NCI-H1048 (cell line): Measurements from ENCODE around the gene ARL2.

Experiments
- DNase-seq: peaks from one replicate; lab custom pipeline; 2025; lab: John Stamatoyannopoulos, UW

ARL2 gene

GRCh38 chr11:65047581-65048422 lies 33.8 kb downstream of the ARL2 start:
- DNase-seq = no peak

DNA sequence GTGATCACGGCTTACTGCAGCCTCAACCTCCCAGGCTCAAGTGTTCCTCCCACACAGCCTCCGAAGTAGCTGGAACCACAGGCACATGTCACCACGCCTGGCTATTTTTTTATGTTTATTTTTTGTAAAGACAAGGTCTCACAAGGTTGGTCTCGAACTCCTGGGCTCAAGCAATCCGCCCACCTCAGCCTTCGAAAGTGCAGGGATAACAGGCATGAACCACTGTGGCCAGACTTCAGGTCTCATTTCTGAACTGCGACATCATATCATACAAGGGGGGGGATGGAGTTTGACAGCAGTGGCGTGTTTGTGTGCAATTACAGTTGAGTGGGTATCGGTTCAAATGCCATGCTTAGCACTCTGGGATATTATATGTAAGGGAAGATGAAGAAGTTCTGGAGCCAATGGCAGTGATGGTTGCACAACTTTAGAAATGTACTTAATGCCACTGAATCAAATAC lies 37.5 kb downstream of the ARL2 start:
- DNase-seq = no peak

DNA sequence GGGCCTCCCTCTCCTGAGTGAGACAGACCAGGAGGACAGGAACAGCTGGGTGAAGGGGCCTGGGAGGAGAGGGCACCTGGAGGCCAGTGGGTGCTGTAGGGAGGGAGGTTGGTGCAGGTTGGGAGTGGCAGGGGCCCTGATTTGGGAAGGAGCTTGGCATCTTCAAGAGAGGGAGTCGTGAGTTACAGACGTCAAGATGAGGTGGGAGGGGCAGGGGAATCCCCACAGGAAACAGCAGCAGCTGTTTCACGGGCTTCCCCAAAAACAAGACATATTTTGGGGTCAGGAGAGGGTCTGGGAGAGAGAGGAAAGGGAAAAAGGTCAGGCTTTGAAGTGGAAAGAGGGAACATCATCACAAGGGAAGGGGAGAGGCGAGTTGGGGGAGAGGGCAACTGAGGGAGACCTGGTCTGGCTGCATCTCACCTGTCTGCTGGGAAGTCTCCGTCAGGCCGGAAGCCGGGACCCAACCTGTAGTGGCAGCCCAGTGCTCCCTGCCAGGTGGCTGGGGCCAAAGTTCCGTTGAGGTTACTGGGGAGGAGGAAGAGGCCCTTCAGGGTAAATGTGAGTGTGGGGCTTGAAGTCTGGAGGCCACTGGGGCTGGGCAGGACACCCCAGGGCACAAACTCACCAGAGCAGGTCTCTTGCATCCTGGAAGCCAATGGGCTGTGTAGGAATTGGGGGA lies 40.0 kb downstream of the ARL2 start:
- DNase-seq = no peak

DNA sequence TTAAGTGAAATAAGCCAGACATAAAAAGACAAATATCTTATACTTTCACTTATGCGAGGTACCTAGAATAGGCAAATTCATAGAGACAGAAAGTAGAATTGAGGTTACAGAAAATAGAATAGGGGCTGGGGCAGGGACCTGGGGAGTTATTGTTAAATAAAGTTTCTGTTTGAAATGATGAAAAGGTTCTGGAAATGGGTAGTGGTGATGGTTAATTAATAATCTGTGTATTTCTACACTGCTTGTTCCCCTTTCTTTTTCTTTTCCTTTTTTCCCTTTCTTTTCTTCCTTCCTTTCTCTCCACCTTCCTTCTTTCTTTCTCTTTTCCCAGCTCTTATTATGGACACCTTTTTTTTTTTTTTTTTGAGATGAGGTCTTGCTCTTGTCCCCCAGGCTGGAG lies 41.6 kb downstream of the ARL2 start:
- DNase-seq = no peak

- no peak for DNase-seq
Observed at GRCh38 chr11:65056999-65057398, 43.0 kb downstream of the ARL2 start.

DNA sequence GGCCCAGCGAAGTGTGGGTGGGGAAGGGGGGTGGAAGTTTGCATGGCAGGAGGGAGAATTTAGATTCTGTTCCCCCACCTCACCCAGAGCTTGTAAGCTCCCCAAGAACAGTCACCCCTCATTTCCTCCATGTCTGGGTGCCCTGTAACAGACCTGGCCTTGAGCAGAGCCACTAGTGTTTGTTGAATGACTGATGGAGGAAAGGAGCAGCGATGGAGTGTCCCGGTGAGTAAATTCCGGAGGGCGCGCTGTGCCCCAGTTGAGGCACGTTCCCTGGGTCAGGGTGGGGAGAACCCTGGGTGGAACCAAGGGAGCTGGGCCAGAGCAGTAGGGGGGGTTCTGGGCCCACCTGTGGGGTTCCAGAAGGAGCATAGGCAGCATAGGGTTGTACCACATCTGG lies 43.6 kb downstream of the ARL2 start:
- no peak for DNase-seq

DNA sequence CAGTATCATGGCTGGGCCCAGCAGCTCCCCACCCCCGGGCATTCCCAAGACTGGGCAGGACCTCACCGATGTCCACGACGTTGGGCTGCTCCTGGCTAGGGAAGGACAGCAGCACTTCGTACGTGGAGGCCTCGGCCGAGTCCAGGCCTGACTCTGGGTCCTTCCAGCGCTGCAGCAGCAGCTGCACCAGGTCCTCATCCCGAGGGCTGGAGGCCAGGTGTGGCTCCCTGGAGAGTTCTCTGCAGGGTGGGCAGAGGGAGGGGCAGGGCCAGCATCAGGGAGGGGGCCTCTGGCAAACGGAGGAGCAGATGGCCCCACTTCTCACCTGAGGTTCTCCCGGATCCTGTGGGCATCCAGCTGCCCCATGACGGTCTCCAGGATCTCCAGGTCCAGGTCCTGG lies 44.1 kb downstream of the ARL2 start:
- DNase-seq = no peak

GRCh38 chr11:65058419-65059054 lies 44.6 kb downstream of the ARL2 start, which contains the start of gene NAALADL1:
NAALADL1 (minus strand) TSS chr11:65058553; CDS start chr11:65058521, 32 bp downstream.
- DNase-seq = no peak

- DNase-seq = no peak
Observed at GRCh38 chr11:65059523-65059922, 45.6 kb downstream of the ARL2 start.

GRCh38 chr11:65059959-65060824 lies 46.2 kb downstream of the ARL2 start:
- no peak for DNase-seq

DNA sequence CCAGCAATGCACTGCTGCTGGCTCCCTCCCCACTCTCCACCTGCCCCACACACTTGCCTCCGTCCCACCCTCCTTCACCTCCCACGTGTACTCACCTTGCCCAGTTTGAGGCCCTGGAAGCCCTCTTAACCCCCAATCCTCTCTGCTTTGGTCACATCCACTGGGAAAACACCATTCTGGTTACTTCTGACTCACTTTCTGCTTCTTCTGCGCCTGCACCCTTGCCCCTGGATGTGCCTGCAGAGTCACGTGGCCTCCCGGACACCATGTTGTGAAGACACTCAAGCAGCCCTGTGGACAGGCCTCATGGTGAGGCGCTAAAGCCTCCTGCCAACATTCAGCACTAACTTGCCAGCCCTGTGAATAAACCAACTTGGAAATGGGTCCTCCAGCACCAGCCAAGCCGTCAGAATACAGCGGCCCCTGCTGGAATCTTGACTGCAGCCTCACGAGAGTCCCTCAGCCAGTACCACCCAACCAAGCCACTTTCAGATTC lies 47.0 kb downstream of the ARL2 start:
- no peak for DNase-seq

- DNase-seq = no peak
Observed at GRCh38 chr11:65063532-65063931, 49.6 kb downstream of the ARL2 start.

DNA sequence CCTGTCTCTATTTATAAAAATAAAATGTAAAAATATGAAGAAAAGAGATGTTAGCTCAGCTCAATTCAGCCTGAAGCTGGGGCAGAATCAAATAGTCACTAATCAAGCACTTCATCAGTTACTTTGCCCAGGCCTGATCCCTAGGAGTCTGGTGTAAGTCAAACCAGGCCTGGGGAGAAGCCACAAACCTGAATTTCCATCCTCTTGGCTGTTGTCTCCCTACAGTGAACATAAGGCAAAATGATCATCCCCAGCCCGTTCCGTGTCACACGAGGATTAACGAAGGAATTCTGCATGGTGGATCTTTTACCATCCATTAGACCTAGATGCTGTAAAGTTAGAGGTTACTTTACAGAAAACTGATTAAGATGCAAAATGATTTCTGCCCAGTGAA lies 50.9 kb downstream of the ARL2 start:
- no peak for DNase-seq

- DNase-seq = no peak
Observed at GRCh38 chr11:65065851-65066250, 51.9 kb downstream of the ARL2 start.

DNA sequence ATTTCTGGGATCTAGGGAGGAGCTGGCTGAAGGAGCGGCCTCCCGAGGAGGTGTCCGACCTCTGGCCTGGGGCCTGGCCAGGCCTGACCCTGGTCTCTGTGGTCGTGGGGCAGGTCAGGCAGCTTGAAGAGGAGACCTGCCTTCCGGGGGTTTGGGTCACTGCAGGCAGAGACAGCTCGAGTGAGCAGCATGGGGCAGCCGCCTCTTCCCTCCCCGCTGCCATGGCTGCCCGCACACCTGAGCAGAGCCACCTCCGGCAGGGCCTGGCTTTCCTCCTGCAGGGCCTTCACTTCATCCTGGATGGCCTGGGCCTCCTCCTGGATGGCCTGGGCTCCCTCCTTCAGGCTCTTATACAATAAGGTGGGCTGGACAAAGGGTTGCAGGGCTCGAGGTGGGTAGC lies 52.4 kb downstream of the ARL2 start:
- DNase-seq = no peak

DNA sequence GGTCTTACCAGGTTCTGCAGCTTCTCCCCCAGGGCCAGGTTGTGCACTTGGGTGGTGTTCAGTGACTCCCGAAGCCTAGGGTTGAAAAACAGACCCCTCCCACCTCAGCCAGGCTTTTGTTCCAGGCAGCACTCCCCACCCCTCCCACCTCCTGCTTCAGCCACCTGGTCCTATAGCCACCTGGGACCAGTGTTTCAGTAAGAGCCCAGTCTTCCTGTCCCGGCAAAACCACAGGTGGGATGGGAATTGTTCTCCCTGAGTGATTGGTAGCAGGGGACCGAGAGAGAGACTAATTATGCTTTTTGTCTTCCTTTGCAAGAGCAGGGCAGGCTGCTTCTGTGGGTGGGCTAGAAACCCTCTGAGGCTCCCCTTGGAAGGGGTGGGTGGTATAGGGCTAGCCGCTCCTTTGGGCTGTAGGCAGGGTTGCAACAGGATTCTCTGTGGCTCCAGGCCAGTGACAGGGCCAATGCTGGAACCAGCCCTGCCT lies 52.9 kb downstream of the ARL2 start:
- no peak for DNase-seq

DNA sequence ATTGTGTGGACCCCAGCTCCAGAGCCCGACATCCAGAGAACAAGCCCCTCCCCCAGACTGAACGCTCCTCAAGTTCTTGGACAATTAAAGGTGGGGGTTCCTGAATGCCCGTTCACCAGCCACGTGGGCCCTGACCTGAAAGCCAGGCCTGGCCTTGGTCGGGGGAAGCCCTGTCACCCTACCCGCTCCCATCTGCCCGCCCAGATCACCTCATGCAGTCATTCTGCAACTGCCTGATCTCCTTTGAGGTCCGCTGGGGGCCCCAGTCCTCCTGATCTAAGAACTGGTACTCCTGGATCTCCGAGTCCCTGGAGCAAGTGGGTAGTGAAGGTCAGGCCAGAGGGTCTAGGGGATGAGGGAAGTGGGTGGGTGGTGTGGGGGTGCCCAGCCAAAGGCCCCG lies 53.5 kb downstream of the ARL2 start:
- no peak for DNase-seq

GRCh38 chr11:65069217-65069616 lies 55.3 kb downstream of the ARL2 start:
- no peak for DNase-seq
